Measurements from ENCODE around the gene CPNE5.

- no peak for TF ChIP-seq CTCF (IDR thresholded peaks at IDR 0.05)
- TF ChIP-seq POLR2AphosphoS5 (IDR thresholded peaks at IDR 0.05; ENCODE audit: low read depth, low read length): no peak
- TF ChIP-seq TCF7L2 (IDR thresholded peaks at IDR 0.05; ENCODE audit: low read depth, low read length): no peak
- no peak for TF ChIP-seq REST (IDR thresholded peaks at IDR 0.05; ENCODE audit: insufficient read depth in 1 of 2, low read depth in 2 of 2, low read length in 1 of 2)
Measured at GRCh38 chr6:36700071-36700812, 139.0 kb downstream of the CPNE5 start.

Data from Panc1 (cell line).